Stimulated activated CD4-positive, alpha-beta T cell treated with anti-CD3 and anti-CD28 coated beads, Interleukin-15, amount 100 ng/mL, for 1 hour (primary cell): ENCODE measurements around the gene RPUSD1.
A peak's percentile ranks its signal among the peaks of the same experiment; 100 is the strongest.
"Not testable (repeated sequence)": the region's sequence is repeated elsewhere in the genome, so short reads cannot be mapped to it uniquely, and the experiment has no call there.

Experiments used
- DNase-seq, 2 donors: peaks; one replicate each; pipeline ENCODE4 v3.0.0-alpha.2; 2020; ENCODE audit warnings: low read depth in 1 of 2, low spot score in 1 of 2

RPUSD1 gene

DNA sequence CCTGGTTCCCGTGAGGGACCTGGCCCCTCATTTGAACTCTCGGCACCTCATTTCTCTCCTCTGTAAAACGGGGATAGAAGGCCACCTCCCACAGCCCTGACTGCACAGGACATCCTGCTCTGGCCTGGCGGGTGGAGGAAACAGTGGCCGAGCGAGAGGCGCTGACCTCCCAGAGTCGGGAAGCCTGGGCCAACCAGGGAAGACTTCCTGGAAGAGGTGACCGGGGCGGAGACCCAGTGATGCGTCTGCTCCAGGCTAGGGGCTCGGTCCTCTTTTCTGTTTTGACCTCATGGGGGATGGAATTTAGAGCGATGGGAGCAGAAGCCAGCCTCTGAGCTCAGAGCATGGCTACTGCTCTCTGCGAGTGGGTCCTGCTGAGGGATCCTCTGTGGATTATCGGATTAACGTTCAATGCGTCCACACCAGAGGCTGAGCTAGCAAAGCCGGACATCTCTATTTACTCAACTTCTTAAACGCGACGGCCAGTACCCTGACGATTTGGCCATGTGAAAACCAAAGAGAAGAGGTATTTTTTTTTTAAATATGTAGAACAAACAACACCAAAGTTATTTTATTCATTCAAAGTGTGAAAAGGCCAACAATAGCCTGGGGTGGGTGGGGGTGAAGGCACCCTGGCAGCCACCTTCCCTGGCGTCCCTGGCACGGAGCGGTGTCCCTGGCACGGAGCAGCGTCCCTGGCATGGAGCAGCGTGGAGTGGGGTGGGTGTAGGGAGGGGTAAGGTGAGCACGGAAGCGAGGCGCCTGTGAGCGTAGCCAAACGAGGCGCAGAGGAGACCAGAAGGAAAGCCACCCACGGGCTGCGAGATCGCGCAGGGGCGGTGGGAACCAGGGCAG, 36.8 kb downstream of the RPUSD1 start:
- DNase-seq: no peak

- DNase-seq: no peak
Measured at GRCh38 chr16:750485-750884, 37.7 kb downstream of the RPUSD1 start.

DNA sequence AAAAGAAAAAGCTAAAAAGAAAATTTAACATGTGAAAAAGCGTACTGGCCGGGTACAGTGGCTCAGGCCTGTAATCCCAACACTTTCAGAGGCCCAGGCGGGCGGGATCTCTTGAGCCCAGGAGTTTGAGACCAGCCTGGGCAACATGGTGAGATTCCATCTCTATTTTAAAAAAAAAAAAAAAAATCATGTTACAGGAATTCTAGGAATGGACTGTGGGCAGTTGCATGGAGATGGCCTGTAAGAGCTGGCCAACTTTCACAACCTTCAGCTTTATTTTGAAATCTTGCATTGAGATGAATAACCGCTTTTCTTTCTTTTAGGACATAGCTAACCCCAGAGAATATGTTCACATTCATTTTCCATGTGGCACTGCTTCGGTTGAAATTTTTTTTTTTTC, 39.2 kb downstream of the RPUSD1 start:
- DNase-seq: no peak

GRCh38 chr16:747978-748746, 40.0 kb downstream of the RPUSD1 start:
- no peak for DNase-seq

- DNase-seq: no peak
Measured at GRCh38 chr16:746637-747036, 41.5 kb downstream of the RPUSD1 start.

- no peak for DNase-seq
Measured at GRCh38 chr16:745739-746138, 42.4 kb downstream of the RPUSD1 start.

DNA sequence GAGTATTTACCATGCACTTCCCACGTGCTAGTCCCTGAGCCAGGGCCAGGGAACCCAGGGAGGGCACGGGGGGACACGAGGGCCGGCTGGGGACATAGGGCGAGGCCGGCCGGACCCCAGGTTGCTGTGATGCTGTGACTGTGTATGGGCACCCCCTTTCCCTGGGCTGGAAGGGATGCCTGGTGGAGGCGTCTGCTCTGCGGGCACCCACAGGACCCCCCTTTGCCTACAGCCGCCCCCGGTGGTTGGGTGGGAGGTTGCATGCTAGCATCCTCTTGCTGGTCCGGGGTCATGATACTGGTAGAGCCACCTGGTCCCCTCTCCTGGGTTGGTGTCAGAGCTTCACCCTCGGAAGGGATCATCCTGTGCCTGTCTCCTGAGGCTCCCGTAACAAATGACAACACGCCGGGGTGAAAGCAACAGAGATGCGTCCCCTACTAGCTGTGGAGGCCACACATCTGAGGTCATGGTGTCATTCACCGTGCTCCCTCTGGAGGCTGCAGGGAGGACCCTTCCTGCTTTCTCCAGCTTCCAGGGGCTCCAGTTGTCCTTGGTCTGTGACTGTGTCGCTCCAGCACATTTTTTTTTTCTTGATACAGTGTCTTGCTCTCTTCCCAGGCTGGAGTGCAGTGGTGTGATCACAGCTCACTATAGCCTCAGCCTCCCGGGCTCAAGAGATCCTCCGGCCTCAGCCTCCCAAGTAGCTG, 44.2 kb downstream of the RPUSD1 start:
- DNase-seq: no peak

DNA sequence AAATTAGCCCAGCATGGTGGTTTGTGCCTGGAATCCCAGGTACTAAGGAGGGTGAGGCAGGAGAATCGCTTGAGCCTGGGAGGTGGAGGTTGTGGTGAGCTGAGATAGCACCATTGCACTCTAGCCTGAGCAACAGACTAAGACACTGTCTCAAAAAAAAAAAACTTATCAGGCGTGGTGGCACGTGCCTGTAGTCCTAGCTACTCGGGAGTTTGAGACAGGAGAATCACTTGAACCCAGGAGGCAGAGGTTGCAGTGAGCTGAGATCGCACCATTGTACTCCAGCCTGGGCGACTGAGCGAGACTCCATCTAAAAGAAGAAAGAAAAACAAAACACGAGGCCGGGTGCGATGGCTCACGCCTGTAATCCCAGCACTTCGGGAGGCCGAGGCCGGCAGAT, 45.3 kb downstream of the RPUSD1 start:
- not testable (repeated sequence) for DNase-seq

DNA sequence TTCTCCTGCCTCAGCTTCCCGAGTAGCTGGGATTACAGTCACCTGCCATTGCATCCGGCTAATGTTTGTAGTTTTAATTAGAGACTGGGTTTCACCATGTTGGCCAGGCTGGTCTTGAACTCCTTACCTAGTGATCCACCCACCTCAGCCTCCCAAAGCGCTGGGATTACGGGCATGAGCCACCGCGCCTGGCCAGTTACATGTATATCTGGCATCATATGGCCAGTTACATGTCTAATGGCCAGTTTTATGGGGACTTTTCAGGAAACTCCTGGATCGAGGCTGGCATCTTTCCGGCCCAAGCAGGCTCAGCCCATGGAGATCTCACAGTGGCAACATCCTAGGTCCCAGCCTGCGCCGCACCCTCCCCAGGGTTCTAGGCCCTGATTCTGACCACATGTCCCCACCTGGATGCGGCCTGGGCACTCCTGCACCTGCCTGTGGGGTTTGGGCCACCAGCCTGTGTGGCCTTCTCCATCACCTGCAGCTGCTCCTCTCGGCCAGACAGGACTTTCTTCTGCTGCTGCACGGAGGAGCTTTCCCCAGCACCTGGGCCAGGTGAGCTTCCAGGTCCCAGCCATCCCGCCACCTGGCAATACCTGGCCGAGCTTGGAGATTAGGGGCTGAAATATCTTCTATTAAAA, 46.1 kb downstream of the RPUSD1 start:
- no peak for DNase-seq

- peak; percentile 88 to 91 for DNase-seq
Measured at GRCh38 chr16:740764-741505, 47.2 kb downstream of the RPUSD1 start, which contains the start of gene CIAO3. CIAO3 (minus strand) TSS chr16:740997; CDS start chr16:740985, 12 bp downstream.

- DNase-seq: no peak
Measured at GRCh38 chr16:740459-740763, 47.8 kb downstream of the RPUSD1 start.

DNA sequence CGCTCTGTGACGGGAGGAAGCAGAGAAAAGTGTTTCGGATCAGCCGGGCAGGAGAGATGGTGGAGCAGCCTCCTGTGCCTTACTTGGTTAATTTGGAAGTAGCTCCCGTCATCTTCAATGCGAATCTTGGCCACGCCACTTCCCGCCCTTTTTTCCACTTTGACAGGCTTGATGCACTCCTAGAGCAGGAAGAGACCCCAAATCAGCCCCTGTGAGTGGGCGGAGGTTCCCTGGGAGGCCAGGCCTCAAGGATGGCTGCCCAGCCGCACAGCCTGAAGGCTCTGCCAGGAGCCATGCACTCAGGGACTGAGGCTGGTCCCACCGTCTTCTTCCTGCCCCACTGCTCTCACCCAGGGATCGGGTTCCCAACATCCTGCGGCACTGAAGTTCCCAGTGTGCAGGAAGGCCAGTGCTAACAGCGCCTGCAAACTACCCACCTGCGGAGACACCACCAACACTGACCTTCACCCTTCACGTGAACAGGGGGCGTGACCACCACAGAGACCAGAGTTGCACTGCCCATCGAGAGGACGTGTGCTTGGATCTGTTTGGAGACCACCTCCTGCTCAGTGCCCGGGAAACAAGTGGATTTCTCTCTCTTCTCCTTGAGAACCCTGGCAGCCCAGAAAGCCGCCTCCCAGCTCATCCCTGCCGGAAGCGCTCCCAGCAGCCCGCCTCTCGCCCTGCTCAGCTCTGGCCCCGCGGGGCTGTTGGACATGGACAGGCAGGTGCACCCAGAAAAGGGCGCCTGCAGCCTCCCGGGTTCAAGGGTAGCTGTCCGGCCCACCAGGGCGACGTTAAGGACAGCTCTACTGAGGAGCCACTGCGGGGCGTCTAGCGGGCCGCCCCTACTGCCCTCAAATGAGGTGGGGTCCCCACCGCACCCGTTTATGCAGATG, 48.4 kb downstream of the RPUSD1 start:
- DNase-seq: no peak

- no peak for DNase-seq
Measured at GRCh38 chr16:736936-737481, 51.2 kb downstream of the RPUSD1 start.

- no peak for DNase-seq
Measured at GRCh38 chr16:735982-736453, 52.2 kb downstream of the RPUSD1 start.

DNA sequence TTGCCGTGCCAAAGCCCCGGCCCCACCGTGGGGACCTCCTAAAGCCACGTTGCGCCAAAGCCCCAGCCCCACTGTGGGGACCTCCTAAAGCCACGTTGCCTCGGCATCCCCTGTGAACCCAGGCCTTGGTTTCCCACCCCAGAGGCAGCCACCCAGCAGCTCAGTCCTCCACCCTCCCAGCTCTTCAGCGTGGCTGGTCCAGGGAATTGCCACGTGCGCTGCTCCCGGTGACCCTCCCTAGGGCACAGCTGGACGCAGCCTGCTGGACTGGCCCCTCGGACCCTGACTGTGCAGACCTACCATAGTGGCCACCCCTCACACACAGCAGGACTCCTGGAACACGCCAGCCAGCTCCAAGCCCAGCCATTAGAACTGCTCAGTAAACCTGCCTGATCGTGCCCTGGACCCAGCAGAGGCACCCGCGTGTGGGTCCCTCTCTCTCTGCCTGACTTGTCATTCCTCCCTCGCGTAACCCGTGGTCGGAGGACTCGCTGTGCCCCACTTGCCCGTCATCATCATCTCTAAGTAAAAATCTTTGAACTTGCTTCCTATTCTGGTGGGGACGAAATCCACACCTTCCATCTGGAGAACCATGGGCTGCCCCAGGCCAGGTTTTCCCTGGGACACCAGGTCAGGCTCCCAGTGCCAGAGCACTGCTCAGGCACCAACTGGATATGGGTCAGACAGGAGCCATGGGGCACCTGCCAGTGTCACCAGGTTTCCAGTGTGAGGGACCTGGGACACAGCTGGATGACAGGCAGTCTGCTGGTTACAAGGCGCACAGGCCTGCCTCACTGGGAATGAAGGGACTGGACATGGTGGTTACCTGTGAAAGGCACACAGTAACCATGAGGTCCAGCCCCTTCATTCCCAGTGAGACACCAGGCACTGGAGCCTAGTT, 53.0 kb downstream of the RPUSD1 start:
- no peak for DNase-seq
